Keratinocyte (primary cell): ENCODE results near the gene TMEM185B. TPM values are rescaled to one million over a fixed set of nuclear protein-coding genes. Genes with fewer than 3 reads are reported as not detected.
"Not testable (repeated sequence)": the region's sequence is repeated elsewhere in the genome, so short reads cannot be mapped to it uniquely, and the experiment has no call there.

Source experiments
- DNase-seq: peaks from one replicate; pipeline ENCODE4 v3.0.0-alpha.2; 2011; ENCODE audit warnings: low read depth, missing footprints, low spot score
- FAIRE-seq: peaks from 2 replicates; lab custom pipeline; 2011; peaks lifted over from hg19 to GRCh38; lab: Jason Lieb, UNC
- H2AFZ ChIP-seq: 2 replicates; pipeline ENCODE4 v1.6.0; 2012; ENCODE audit warnings: low read length, control low read depth, inconsistent platforms; ENCODE audit not compliant: control insufficient read depth
- H3K27ac ChIP-seq: 2 replicates; pipeline ENCODE4 v1.5.1; 2011; ENCODE audit warnings: low read length; ENCODE audit not compliant: control insufficient read depth, insufficient read depth
- H3K27me3 ChIP-seq: 3 replicates; pipeline ENCODE4 v1.6.0; 2011; ENCODE audit warnings: low read length; ENCODE audit not compliant: control insufficient read depth, insufficient read depth; ENCODE audit errors: extremely low read depth
- H3K36me3 ChIP-seq, 2 experiments: 2 replicates in 1 of 2; 3 replicates in 1 of 2; pipeline ENCODE4 v1.5.1; 2011; ENCODE audit warnings: low read length in 2 of 2, mild to moderate bottlenecking in 1 of 2; ENCODE audit not compliant: control insufficient read depth in 2 of 2, insufficient read depth in 2 of 2; ENCODE audit errors: extremely low read depth in 1 of 2
- H3K4me1 ChIP-seq: 3 replicates; pipeline ENCODE4 v1.5.1; 2011; ENCODE audit warnings: low read length; ENCODE audit not compliant: control insufficient read depth, insufficient read depth; ENCODE audit errors: extremely low read depth
- H3K4me2 ChIP-seq: 3 replicates; pipeline ENCODE4 v1.6.0; 2011; ENCODE audit warnings: low read depth, low read length; ENCODE audit not compliant: control insufficient read depth, insufficient read depth; ENCODE audit errors: extremely low read depth
- H3K4me3 ChIP-seq, 3 experiments: fragments of 200-600 bp in 1 of 3; sonication (generic) in 1 of 3; 2 replicates in 2 of 3; 3 replicates in 1 of 3; pipeline ENCODE4 v1.5.1; 2011 to 2016; ENCODE audit warnings: low read length in 3 of 3, mild to moderate bottlenecking in 3 of 3, control low read depth in 2 of 3, inconsistent platforms in 1 of 3, low read depth in 1 of 3, mixed read lengths in 1 of 3, mixed run types in 1 of 3, moderate library complexity in 1 of 3; ENCODE audit not compliant: control insufficient read depth in 2 of 3, insufficient read depth in 2 of 3; ENCODE audit errors: extremely low read depth in 1 of 3
- H3K79me2 ChIP-seq: 2 replicates; pipeline ENCODE4 v1.6.0; 2012; ENCODE audit warnings: low read length; ENCODE audit not compliant: control insufficient read depth, insufficient read depth
- H3K9ac ChIP-seq: 3 replicates; pipeline ENCODE4 v1.6.0; 2011; ENCODE audit warnings: low read length; ENCODE audit not compliant: control insufficient read depth, insufficient read depth; ENCODE audit errors: extremely low read depth
- H3K9me1 ChIP-seq: 3 replicates; pipeline ENCODE4 v1.6.0; 2011; ENCODE audit warnings: low read length; ENCODE audit not compliant: control insufficient read depth, insufficient read depth; ENCODE audit errors: extremely low read depth
- H3K9me3 ChIP-seq: 2 replicates; pipeline ENCODE4 v1.5.1; 2012; ENCODE audit warnings: low read depth, low read length; ENCODE audit not compliant: control insufficient read depth
- H4K20me1 ChIP-seq: 3 replicates; pipeline ENCODE4 v1.6.0; 2011; ENCODE audit warnings: low read length; ENCODE audit not compliant: control insufficient read depth, insufficient read depth; ENCODE audit errors: extremely low read depth
- EZH2 ChIP-seq: IDR thresholded peaks from one replicate; pipeline ENCODE4 v1.6.1; 2012; ENCODE audit warnings: inconsistent platforms, mild to moderate bottlenecking, low read length, moderate library complexity
- dilution Hi-C: fragments of 300-500 bp; cut with MboI; formaldehyde crosslinking; loops from one replicate; pipeline ENCODE4 v1.7.0; 2020; ENCODE audit warnings: low sequenced_read_pairs; ENCODE audit not compliant: extremely low pct_ligation_motif_present
- polyA plus RNA-seq, 5 experiments: library from polyadenylated mRNA; depleted of rRNA in 3 of 5; stranded (reverse) in 3 of 5; stranded (forward) in 1 of 5; unstranded in 1 of 5; fragments of >200 nt; gene quantifications; 1 replicate in 1 of 5; 2 replicates in 3 of 5; 3 replicates in 1 of 5; pipeline versions ENCODE4 v1.2.1 to v1.2.3, GENCODE V29; 2011 to 2012; ENCODE audit warnings: missing spikeins in 2 of 5, low read depth in 1 of 5, low replicate concordance in 1 of 5
- TF ChIP-seq, protein P1 (sequence below), 3 experiments: IDR thresholded peaks in 1 of 3; conservative IDR thresholded peaks in 1 of 3; optimal IDR thresholded peaks in 1 of 3; 2 replicates in 2 of 3; 3 replicates in 1 of 3; pipeline versions ENCODE3 to v1.5.1; 2011; ENCODE audit warnings: low read length in 3 of 3, mild to moderate bottlenecking in 3 of 3, moderate library complexity in 2 of 3, control low read depth in 1 of 3, inconsistent platforms in 1 of 3; ENCODE audit not compliant: insufficient read depth in 2 of 3; ENCODE audit errors: extremely low read depth in 1 of 3

The TMEM185B gene
- polyA plus RNA-seq, 1 donor (not counting 4 experiments of a cell fraction or from before 2014, with no cell fraction given), result 13.4 TPM

DNA sequence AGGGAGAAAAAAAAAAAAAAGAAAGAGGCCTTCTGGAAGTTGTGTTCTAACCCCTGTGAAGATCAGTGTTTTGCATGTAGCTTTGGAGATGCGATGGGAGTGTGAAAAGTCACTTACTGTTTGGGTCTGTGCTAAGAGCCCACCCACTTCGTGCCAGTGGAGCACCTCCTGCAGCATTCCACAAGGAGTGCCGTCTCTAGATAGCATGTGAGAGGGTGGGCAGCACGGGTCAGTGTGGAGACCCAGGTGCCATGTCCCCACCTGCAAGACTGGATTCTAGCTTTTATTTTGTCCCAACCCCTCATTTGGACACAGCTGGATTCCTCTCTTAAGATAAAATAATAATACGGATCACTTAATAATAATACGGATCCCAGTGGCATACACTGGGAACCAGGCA, 12.5 kb upstream of the TMEM185B start:
- Histone ChIP-seq H3K9me1 (peaks cover 2% of the 10 kb centered on the region), H3K9me3 (no peaks in the 10 kb centered on the region), H3K27ac (no peak overlapping the region), H3K79me2 (no peaks in the 10 kb centered on the region), H3K36me3 (no peaks in the 10 kb centered on the region), H3K4me3 (no peak overlapping the region), H3K4me2 (no peak overlapping the region), H2AFZ (no peak overlapping the region), H3K27me3 (no peaks in the 10 kb centered on the region), H3K4me1 (peaks cover 28% of the 10 kb centered on the region), H4K20me1 (no peaks in the 10 kb centered on the region), H3K9ac (no peak overlapping the region)
- FAIRE-seq, result no peak
- TF ChIP-seq EZH2, result no peak
- TF ChIP-seq, protein P1, sequence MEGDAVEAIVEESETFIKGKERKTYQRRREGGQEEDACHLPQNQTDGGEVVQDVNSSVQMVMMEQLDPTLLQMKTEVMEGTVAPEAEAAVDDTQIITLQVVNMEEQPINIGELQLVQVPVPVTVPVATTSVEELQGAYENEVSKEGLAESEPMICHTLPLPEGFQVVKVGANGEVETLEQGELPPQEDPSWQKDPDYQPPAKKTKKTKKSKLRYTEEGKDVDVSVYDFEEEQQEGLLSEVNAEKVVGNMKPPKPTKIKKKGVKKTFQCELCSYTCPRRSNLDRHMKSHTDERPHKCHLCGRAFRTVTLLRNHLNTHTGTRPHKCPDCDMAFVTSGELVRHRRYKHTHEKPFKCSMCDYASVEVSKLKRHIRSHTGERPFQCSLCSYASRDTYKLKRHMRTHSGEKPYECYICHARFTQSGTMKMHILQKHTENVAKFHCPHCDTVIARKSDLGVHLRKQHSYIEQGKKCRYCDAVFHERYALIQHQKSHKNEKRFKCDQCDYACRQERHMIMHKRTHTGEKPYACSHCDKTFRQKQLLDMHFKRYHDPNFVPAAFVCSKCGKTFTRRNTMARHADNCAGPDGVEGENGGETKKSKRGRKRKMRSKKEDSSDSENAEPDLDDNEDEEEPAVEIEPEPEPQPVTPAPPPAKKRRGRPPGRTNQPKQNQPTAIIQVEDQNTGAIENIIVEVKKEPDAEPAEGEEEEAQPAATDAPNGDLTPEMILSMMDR (optimal IDR thresholded peaks at IDR 0.05 in 1 of 3, IDR thresholded peaks at IDR 0.05 in 1 of 3, conservative IDR thresholded peaks at IDR 0.05 in 1 of 3; ENCODE audit: extremely low read depth in 1 of 3, insufficient read depth in 2 of 3, low read length in 3 of 3), result no peak
- dilution Hi-C loops, result no loop called here
- DNase-seq, result no peak

DNA sequence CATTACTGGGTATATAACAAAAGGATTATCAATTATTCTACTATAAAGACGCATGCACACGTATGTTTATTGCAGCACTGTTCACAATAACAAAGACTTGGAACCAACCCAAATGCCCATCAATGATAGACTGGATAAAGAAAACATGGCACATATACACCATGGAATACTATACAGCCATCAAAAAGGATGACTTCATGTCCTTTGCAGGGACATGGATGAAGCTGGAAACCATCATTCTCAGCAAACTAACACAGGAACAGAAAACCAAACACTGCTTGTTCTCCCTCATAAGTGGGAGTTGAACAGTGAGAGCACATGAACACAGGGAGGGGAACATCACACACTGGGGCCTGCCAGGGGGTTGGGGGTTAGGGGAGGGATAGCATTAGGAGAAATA, 12.0 kb upstream of the TMEM185B start:
- peaks cover 28% of the 10 kb centered on the region for H3K4me1 ChIP-seq
- H3K9ac ChIP-seq, H4K20me1 ChIP-seq, DNase-seq, H3K4me2 ChIP-seq, H3K79me2 ChIP-seq, H3K9me3 ChIP-seq, H2AFZ ChIP-seq, H3K27me3 ChIP-seq, H3K4me3 ChIP-seq, H3K9me1 ChIP-seq, FAIRE-seq, dilution Hi-C loops, H3K27ac ChIP-seq, H3K36me3 ChIP-seq: not testable (repeated sequence)

DNA sequence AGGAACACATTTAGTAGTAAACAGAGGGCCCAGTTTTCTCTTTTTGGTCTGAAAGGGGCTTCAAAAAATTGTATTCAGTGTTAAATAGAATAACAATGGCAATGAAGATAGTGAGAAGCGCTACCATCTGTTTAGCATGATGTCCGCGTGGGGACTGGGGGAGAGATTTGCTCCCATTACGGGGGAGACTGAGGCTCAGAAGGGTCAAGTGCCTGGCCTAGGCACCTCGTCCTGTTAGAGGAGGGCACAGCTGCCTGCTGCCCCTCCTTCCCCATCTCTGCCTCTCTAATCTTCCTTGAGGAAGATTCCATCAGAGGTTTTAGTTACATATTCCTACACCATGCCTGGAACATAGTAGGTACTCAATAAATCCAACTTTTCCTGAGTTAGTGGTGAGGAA, 10.1 kb upstream of the TMEM185B start:
- Histone ChIP-seq H3K9me3 (no peaks in the 10 kb centered on the region), H3K27me3 (no peaks in the 10 kb centered on the region), H3K27ac (no peak overlapping the region), H3K36me3 (no peaks in the 10 kb centered on the region), H3K9me1 (no peaks in the 10 kb centered on the region), H4K20me1 (no peaks in the 10 kb centered on the region), H2AFZ (no peak overlapping the region), H3K4me3 (no peak overlapping the region), H3K4me1 (peaks cover 18% of the 10 kb centered on the region), H3K4me2 (no peak overlapping the region), H3K9ac (no peak overlapping the region), H3K79me2 (no peaks in the 10 kb centered on the region)
- TF ChIP-seq, protein P1 (optimal IDR thresholded peaks at IDR 0.05 in 1 of 3, IDR thresholded peaks at IDR 0.05 in 1 of 3, conservative IDR thresholded peaks at IDR 0.05 in 1 of 3; ENCODE audit: extremely low read depth in 1 of 3, insufficient read depth in 2 of 3, low read length in 3 of 3), result no peak
- TF ChIP-seq EZH2, result no peak
- no peak for DNase-seq
- FAIRE-seq, result no peak
- dilution Hi-C loops, result no loop called here
